RWPE2 (cell line): Measurements from ENCODE around the gene PRDM12.

Source experiments
- ATAC-seq: fragments of 200-7000 bp; cut with Tn5 transposase; 3 replicates; pipeline ENCODE4 v1.9.1; 2021; ENCODE audit warnings: low read depth
- DNase-seq: peaks from one replicate; pipeline ENCODE4 v3.0.0-alpha.2; 2020; ENCODE audit warnings: low spot score
- H3K27ac ChIP-seq: fragments of 450-650 bp; 2 replicates; pipeline ENCODE4 v1.5.1; 2017; ENCODE audit warnings: mild to moderate bottlenecking; ENCODE audit not compliant: poor library complexity, severe bottlenecking
- H3K27me3 ChIP-seq: fragments of 250-450 bp; sonication (Bioruptor Pico); 2 replicates; pipeline ENCODE4 v1.5.1; 2021; ENCODE audit warnings: mild to moderate bottlenecking, moderate library complexity; ENCODE audit not compliant: insufficient read depth, poor library complexity, severe bottlenecking
- H3K36me3 ChIP-seq: fragments of 250-450 bp; sonication (Bioruptor Pico); 2 replicates; pipeline ENCODE4 v1.5.1; 2020; ENCODE audit warnings: low read depth, mild to moderate bottlenecking, moderate library complexity
- H3K4me1 ChIP-seq: fragments of 250-450 bp; sonication (Bioruptor Pico); 2 replicates; pipeline ENCODE4 v1.5.1; 2021; ENCODE audit warnings: mild to moderate bottlenecking, moderate library complexity; ENCODE audit not compliant: insufficient read depth, poor library complexity, severe bottlenecking
- H3K4me3 ChIP-seq: fragments of 250-450 bp; sonication (Bioruptor Pico); 2 replicates; pipeline ENCODE4 v1.5.1; 2021; ENCODE audit warnings: mild to moderate bottlenecking, moderate library complexity; ENCODE audit not compliant: severe bottlenecking
- H3K9me3 ChIP-seq: fragments of 250-450 bp; sonication (Bioruptor Pico); 2 replicates; pipeline ENCODE4 v1.5.1; 2021; ENCODE audit warnings: mild to moderate bottlenecking, moderate library complexity; ENCODE audit not compliant: severe bottlenecking
- CTCF ChIP-seq: fragments of 450-650 bp; IDR thresholded peaks from one replicate; pipeline ENCODE4 v1.5.1; 2017; ENCODE audit warnings: mild to moderate bottlenecking, moderate library complexity; ENCODE audit not compliant: poor library complexity, severe bottlenecking

PRDM12 gene

GRCh38 chr9:130728721-130729120, 64.3 kb downstream of the PRDM12 start:
- Histone ChIP-seq H3K4me3 (no peak overlapping the region), H3K27ac (peak overlapping the region; percentile 95), H3K9me3 (peaks cover 8% of the 10 kb centered on the region), H3K27me3 (no peaks in the 10 kb centered on the region), H3K36me3 (no peaks in the 10 kb centered on the region), H3K4me1 (peaks cover 43% of the 10 kb centered on the region)
- ATAC-seq (peak; percentile 59), DNase-seq (no peak)
- no peak for TF ChIP-seq CTCF

- no peaks in the 10 kb centered on the region for H3K36me3 ChIP-seq
- H3K4me3 ChIP-seq = no peak overlapping the region
- peaks cover 43% of the 10 kb centered on the region for H3K4me1 ChIP-seq
- no peaks in the 10 kb centered on the region for H3K27me3 ChIP-seq
- DNase-seq (no peak), ATAC-seq (no peak; the same call in 1 of the 3 replicates)
- peaks cover 8% of the 10 kb centered on the region for H3K9me3 ChIP-seq
- H3K27ac ChIP-seq = peak overlapping the region; percentile 95
- no peak for TF ChIP-seq CTCF
These were observed 64.8 kb downstream of the PRDM12 start for GRCh38 chr9:130729145-130729544.

GRCh38 chr9:130731355-130731754, 67.0 kb downstream of the PRDM12 start:
- peaks cover 43% of the 10 kb centered on the region for H3K4me1 ChIP-seq

GRCh38 chr9:130732136-130732535, 67.7 kb downstream of the PRDM12 start:
- DNase-seq = no peak

More at GRCh38 chr9:130731355-130731754, 67.0 kb downstream of the PRDM12 start:
- TF ChIP-seq CTCF = no peak
- DNase-seq = no peak
- Histone ChIP-seq H3K36me3 (no peaks in the 10 kb centered on the region), H3K9me3 (peaks cover 8% of the 10 kb centered on the region), H3K4me3 (no peak overlapping the region), H3K27ac (peak overlapping the region; percentile 95), H3K27me3 (no peaks in the 10 kb centered on the region)
- ATAC-seq = no peak

More at GRCh38 chr9:130732136-130732535, 67.7 kb downstream of the PRDM12 start:
- Histone ChIP-seq H3K9me3 (peaks cover 8% of the 10 kb centered on the region), H3K27ac (peak overlapping the region; percentile 95), H3K4me3 (no peak overlapping the region), H3K36me3 (no peaks in the 10 kb centered on the region), H3K4me1 (peaks cover 42% of the 10 kb centered on the region), H3K27me3 (no peaks in the 10 kb centered on the region)
- peak; percentile 49 for TF ChIP-seq CTCF
- 0 out of 3 replicates have a peak, but pooled peaks have one; percentile 15 for ATAC-seq
